HG03565 (cell line): ENCODE data around the gene CGNL1.

ENCODE experiments used
- ATAC-seq: cut with Tn5 transposase; IDR thresholded peaks from one replicate; pipeline ENCODE4 v1.9.1; 2021; ENCODE audit warnings: mild to moderate bottlenecking, moderate library complexity; ENCODE audit not compliant: unreplicated experiment

CGNL1 gene

DNA sequence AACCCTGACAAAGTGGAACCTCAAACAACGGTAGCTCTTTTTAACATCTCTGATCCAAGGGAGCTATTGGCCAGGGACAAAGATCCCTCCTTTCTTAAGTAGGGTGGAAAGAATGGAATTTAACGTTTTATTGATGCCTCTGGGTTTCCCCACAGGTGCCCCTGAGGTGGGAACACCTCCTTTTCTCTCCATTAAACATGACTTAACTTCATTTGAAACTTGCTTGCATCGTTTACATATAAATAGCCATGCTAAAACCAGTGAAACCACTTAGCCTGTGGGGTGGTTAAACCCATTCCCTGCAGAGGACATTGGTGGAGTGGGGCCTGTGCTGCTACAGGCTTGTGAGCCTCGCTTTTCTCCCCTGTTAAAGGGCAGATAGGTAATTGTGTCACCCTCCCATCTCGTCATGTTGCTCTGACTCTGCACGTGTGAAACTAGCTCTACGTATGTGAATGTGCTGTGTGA lies 9.7 kb downstream of the CGNL1 start:
- ATAC-seq: no peak

DNA sequence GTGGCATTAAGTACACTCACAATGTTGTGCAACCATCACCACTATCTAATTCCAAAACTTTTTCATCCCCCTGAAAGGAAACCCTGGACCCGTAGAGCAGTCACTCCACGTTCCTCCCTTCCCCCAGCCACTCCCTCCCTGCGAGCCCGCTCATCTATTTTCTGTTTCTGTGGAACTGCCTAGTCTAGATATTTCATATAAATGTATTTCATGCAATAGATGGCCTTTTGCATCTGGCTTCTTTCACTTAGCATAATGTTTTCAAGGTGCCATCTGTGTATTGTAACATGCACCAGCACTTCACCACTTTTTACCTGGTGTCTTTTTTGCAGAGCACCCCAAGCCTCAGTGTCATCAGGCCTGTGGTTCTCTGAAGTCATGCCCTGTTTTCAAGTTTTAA lies 10.7 kb downstream of the CGNL1 start:
- ATAC-seq: no peak

DNA sequence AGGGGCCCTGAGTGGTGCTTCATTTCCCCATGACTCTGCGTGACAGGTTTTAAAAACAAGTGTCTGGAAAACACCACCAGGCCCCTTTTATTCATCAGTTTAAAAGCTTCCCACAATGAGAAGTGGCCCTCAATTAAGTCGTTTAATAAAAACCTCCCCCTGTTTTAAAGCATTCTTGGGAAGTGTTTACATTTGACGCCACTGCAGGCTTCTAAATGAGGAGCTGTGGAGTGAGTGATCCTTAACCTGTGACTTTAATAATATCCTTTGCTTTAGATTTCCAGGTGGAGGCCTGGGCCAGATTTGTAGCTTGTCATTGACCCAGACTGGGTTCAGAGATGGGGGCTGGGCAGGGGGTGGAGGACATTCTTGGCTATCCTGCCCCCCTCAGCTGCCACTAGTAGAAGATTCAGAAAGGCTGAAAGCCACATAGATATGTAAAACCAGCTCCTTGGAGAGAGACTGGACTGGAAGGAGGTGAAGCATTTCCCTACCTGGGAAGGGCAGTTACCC lies 11.3 kb downstream of the CGNL1 start:
- no peak for ATAC-seq

DNA sequence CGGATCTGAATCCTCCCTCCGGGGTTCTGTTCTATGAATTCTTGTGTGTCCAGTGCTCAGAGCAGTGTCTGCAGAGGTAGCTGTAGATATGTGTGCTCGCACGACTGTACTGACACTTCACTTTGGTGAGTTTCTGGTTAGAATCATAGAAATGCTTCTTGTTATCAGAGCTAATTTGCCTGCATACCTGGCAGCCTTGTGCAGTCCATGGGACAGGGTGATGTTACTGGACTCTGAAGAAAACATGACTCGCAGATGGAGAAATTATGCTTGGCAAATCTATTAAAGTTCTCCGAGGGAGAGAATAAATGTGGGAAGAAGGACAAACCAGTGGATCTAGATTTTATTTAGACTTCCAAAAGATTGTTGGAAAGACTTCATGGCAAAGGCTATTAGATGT lies 12.2 kb downstream of the CGNL1 start:
- no peak for ATAC-seq

DNA sequence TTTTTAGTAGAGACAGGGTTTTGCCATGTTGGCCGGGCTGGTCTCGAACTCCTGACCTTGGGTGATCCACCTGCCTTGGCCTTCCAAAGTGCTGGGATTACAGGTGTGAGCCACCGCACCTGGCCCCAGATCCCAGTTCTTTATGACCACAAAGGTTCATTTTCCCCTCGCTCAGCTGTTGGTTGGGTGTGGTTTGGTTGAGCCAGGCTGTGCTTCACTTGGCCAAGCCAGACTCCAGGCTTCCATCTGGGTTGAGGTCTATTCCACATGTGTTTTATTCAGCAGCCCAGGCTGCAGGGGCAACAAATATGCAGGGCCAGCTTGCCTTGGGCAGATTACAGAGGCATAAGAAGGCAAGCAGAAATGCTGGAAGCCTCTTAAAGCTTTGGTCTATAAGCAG lies 13.7 kb downstream of the CGNL1 start:
- ATAC-seq: no peak

DNA sequence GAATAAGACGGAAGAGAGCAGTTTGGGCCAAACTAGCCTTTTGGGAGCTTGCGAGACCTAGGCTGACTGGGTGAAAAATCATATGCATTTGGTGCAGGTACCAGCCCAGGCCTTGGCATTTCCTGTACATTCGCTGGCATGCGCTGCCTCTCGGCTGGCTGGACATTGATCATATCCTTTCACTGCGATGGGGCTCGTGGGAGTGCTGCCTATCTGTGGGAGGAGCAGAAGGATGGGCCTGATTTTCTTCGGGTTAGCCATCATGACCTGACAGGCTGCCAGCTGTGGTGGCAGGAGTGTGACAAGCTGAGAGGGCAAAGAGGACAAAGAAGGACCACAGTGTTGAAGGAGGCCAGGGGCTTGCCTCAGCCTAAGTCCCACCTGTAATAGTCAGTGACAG lies 14.3 kb downstream of the CGNL1 start:
- no peak for ATAC-seq

DNA sequence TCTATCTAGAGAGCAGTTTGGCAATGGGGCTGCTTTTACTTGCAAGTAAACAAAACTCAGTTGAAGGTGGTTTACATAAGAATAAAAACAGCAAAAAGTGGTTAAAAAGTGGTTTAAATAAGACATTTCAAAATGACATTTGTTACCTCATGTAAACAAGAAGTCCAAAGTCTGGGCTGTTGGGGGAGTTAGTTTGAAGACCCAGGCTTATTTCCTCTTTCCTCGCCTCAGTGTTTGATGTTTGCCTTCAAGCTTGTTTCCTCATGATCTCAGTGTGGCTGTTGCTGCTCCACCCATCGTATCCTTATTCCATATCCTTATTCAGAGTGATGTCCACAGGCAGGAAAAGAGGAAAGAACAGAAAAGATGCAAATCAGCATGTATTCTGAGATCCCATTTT lies 15.2 kb downstream of the CGNL1 start:
- no peak for ATAC-seq

DNA sequence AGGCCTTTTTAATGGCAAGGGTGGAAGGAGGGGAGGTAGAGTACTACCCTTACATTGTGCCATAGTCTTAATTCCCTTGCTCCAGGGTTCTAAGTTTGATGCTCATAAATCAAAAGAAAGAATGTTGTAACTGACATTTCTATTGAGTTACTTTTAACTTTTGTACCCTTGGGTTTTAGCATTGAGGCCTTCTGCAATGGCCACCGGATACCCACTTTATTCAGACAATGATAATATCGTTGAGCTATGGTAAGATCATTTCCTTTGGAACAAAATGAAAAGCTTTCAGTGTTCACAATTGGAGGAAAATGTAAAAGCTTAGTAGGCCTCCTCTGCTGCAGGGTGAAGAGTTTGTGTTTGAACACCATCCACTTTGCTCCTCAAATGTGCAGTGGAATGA lies 16.8 kb downstream of the CGNL1 start:
- no peak for ATAC-seq

DNA sequence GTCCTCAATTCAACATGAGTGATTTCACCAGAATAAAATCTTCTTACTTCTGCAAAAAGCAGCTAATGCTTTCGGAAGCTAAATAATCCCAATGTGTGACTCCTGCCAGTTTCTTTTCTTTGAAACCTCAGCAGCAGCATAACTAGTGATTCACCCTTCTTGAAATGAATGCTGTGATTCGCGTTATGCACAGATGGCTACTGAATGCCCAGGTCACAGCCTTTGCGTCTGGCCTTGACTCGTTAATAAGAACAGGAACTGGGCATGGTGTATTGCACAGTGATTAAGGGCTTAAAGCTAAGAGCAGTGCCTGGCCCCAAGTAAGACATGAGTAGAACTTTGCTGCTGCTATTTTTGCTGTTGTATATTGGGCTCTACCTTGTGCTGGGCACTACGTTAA lies 19.0 kb downstream of the CGNL1 start:
- no peak for ATAC-seq

DNA sequence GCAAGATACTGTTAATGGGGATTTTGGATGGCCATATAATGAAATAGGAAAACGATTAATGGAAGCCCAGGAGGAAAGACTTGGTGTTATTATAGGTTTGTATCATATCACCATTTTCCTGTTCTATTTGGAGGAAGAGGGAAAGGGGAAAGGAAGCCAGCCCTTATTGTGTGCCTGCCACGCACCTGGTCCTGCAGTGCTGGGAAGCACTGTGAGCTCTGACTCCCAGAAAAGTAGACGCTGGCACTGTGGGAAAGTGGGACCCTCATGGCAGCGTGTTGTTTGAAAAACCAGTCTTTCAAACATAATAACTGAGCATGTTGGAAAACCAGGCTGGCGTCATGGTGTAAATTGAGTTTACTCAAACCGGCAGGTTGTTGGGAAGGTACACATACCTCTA lies 22.0 kb downstream of the CGNL1 start:
- no peak for ATAC-seq

DNA sequence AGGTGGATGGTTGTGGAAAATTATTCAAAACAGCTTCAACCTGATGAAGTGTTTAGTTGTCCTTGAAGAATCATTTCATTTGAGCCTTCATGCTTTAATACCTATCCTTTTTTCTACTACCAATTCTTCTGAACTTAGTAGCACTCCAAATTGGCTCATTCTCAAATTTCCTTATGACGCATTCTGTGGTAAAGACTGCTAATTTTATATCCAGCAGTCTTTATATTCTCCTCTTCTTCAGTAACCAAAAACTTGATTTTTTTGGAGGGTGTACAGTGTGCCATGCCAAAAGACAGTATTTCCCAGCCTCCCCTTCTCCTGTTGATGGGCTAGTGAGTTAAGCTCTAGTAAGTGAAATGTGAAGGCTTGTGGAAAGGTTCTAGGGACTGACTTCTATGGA lies 25.2 kb downstream of the CGNL1 start:
- no peak for ATAC-seq

DNA sequence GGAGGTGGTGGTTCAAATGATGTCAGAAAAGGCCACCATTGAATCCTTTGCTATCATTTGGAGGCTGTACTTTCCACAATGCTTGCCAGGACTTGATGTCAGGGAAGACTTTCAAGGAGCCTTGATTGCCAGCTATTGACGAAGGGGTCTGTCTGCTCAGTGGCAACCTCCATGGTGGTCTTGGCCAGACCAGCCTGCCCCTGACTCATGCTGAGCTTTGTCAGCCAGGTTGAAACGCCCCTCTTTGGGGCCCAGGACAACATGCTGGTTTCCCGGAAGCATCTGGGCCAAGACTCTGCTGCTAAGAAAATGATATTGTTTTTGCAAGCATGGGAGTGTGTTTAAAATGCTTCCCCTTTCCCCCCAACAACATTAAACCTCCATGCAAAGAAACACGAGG lies 26.7 kb downstream of the CGNL1 start:
- no peak for ATAC-seq

DNA sequence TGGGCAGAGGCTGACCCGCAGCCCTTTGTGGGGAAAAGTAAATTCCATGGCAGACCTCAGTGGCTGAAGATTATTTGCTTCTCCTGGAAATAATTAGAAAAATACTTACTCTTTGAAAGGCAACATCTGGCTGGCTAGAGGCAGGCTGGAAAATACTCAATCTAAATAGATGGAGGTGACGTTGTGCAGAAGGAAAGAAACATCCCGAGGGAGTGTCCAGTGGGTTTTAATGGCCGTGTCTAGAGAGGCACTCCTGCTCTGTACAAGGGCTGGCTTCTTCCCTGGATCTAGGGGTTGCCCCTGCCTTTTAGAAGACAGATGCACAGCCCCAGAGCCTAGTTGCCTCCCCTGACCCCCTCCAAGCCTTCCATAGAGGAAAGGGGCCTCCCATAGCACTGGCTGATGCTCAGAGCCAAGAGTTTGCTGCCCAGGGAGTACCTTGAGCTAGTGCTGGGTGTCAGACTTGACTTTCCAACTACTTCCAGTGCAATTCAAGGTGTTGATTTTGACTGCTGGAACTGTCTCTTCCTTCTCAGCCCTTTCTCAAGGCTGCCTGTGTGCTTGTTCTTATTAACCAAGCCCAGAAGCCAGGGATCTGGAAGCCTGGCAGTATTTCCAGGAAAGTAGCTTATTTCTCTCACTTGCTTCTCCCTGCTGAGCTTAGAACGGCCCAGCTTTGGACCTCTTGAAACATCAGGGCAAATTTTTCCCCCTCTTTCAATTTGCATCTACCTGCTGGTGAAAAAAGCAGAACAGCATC lies 27.4 kb downstream of the CGNL1 start:
- no peak for ATAC-seq

DNA sequence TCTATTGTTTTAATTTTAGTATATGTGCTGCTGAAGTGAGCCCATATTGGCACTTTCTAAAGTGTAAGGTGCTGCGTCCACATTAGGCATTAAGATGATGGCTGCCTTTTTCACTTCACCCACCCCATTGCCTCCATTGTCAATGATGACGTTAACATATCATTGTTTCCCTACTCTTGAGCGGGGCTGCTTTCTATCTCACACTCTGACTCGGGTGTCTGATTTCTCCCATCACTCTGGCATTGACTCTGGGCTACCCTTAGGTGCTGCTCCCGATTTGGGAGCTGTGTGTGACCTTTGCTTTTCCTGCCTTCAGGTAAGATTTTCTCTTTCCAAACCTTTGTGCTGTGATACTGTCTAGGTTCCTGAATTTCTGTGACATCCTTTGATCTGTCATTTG lies 28.8 kb downstream of the CGNL1 start:
- ATAC-seq: no peak

DNA sequence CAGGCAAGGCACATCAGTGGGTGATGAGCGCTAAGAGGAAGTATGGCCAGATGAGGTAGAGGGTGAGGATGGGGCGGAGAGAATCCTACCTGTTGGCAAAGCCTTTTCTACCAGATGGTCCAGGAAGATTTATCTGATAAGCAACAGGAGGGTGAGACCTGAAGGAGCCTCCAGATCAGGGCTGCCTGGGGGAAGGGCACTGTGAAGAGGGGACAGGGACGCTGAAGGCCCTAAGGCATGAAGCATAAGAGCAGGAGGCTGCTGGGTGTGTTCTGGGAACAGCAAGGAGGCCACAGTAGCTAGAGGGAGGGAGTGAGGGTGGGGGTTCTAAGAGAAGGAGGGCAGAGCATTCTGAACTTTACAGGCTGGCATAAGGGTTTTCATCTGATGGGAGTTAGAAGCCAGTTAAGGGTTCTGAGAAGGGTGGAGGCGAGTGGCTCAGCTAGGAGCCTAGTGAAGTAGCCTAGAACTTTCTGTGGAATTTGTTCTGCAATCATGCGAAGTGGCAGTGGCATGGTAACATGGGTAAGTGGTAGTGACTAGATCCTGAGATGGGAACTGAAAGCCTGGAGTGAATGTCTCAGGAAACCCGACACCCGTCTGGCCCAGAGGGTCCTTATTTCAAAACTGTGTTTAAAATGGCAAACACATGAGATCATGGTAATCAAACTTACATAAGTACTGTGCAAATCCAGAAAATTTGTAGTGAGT lies 29.9 kb downstream of the CGNL1 start:
- no peak for ATAC-seq

DNA sequence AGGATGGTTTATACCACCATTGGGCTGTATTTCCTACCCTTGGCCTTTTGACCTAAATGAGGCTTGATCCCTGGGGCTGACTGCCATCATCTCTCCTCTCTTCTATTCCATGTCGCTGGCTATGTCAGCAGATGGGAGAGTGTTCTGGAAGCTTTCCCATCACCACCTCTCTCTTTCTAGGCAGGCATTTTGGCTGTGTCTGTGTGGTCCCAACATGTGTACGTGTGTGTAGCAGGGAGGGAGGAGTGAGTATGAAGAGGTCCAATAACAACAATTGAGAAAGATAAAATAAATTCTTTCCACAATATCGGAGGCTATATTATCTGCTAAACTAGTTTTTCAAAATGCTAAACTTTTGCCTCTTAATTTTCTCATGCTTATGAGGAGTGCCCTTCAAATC lies 34.1 kb downstream of the CGNL1 start:
- ATAC-seq: no peak

DNA sequence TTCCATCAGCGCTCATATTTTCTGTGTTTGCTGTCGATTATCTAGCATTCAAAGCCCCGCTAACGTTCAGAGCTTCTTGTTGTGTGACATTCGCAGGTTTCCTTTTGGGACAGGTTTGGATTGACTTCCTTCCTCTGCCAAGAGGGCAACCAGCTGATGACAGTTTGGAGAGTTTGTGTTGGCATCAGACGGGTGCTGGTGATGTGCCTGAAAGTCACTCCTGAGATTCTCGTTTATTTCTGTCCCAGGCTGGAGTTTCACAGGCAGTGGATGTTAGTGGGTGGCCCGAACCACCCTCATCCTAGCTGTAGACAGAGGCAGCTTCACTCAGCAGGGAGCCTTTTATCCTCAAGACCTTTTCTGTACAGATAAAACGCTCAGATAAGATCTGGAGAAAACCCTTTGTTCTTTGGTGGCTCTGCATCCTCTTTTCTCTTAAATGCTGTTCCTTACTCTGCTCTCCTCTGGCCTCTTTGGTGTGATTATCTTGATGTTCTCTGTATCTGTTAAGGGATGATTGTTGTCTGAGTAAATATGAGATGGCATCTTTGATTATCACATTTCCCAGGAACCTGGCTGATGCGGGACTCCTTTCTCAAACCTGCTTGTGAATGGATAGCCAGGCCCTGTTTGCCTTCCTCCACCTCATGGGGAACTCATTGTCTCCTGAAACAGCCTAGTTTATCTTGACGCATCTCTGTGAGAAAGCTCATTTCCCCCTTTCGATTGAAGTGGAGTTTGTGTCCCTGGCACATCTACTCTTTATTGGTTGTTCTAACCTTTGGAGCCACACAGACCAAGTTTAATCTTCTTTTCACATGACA lies 35.9 kb downstream of the CGNL1 start:
- ATAC-seq: no peak

DNA sequence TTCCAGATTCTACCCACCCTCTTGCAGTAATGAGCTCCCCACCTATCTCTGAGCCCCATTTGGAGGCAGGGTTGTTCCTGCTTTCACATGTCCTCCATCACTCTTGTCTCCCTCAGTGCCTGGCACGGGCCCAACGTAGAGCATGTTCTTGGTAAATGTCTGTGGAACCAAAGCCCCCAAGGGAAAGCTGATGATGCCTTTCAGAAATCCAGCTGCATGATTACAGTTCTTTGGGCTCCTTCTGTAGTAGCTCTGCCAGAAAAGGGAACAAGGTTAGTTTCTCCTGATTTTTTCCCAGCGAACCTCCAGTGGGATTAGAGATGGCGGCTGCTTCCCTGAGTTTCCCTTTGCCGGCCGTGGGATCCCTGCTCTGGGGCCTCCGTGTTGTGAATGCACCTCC lies 39.3 kb downstream of the CGNL1 start:
- no peak for ATAC-seq

DNA sequence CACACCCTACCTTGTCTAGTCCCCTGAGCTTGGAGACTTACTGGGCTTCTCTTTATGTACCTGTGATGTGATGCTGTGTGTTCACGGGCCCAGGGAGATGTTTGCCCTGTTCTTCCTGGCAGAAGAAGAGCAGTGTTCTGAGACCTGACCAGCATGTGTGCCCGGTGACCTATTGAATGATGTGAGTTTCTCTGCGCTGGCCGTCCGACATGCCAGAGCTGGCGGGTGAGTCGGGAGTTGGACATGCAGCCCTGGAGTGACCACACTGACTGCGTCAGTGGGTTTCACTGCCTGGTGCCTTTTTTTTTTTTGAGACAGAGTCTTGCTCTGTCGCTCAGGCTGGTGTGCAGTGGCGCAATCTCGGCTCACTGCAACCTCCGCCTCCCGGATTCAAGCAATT lies 42.3 kb downstream of the CGNL1 start:
- ATAC-seq: no peak

DNA sequence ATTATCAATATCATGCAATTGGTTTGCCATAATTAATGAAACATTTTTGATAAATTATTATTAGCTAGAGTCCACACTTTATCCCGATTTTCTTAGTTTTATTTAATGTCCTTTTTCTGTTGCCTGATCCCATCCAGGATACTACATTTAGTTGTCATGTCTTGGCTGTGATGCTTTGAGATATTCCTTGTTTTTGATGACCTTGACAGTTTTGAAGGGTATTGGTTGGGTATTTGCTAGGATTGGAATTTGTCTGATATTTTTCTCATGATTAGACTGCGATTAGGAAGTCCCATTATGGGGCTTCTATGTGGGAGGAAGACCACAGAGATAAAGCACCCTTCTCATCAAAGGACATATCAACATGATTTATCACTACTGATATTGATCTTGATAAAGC lies 43.0 kb downstream of the CGNL1 start:
- ATAC-seq: no peak

DNA sequence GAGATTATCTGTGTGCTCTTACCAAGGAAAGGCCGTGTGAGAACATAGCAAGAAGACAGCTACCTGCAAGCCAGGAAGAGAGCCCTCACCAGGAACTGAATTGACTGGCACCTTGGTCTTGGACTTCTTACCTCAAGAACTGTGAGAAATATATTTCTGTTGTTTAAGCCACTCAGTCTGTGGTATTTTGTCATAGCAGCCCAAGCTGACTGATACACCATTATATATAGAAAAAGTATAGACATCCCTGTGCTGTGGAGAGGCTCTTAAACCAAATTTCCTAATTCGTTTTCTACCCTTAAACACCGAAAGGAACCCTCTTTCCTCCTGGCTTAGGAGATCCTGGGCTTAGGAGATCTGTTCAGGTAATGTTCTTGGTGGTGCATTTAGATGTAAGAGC lies 44.8 kb downstream of the CGNL1 start:
- no peak for ATAC-seq

DNA sequence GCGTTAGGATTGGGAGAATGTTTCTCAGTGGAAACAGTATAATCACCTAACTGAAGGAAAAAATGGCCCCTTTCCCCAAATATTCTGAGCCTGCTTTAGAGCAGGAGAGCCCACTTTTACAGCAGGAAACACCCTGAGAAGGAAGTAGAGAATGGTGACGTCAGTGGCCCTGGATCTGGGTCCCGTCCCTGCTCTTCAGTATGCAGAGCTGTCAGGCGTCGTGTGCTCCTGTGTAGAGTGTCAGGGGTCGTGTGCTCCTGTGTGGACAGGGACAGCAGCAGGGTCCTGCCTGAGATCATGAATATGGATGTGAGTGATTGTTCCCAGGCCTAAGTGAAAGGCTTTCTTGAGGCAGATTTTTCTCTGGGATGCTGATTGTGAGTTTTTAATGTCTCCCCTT lies 45.2 kb downstream of the CGNL1 start:
- ATAC-seq: no peak
